ENCODE data around the gene IL1RL1. TPM values are rescaled to one million over a fixed set of nuclear protein-coding genes. Genes with fewer than 3 reads are reported as not detected.
A peak's percentile ranks its signal among the peaks of the same experiment; 100 is the strongest.

IL1RL1 gene
- total RNA-seq, 1 donor from 2014 or later = 65.8 TPM

- Histone ChIP-seq H3K36me3 (ENCODE audit: control insufficient read depth, insufficient read depth, low read length) (no peaks in the 10 kb centered on the region), H3K4me3 (ENCODE audit: low read depth, low read length) (no peak overlapping the region), H3K27me3 (ENCODE audit: control insufficient read depth, insufficient read depth, low read length) (no peaks in the 10 kb centered on the region)
- FAIRE-seq (no peak), DNase-seq (ENCODE audit: low read depth) (no peak)
- no peak for TF ChIP-seq CTCF (IDR thresholded peaks at IDR 0.05; ENCODE audit: insufficient read depth, low read length, severe bottlenecking)
Observed at GRCh38 chr2:102366406-102367112, 55.2 kb downstream of the IL1RL1 start.

GRCh38 chr2:102367331-102367971 lies 56.1 kb downstream of the IL1RL1 start:
- Histone ChIP-seq H3K36me3 (ENCODE audit: control insufficient read depth, insufficient read depth, low read length) (no peaks in the 10 kb centered on the region), H3K27me3 (ENCODE audit: control insufficient read depth, insufficient read depth, low read length) (no peaks in the 10 kb centered on the region), H3K4me3 (ENCODE audit: low read depth, low read length) (no peak overlapping the region)
- TF ChIP-seq CTCF (IDR thresholded peaks at IDR 0.05; ENCODE audit: insufficient read depth, low read length, severe bottlenecking) = no peak
- DNase-seq (ENCODE audit: low read depth) = no peak
- no peak for FAIRE-seq

GRCh38 chr2:102368461-102369109 lies 57.2 kb downstream of the IL1RL1 start:
- H3K27me3 ChIP-seq (ENCODE audit: control insufficient read depth, insufficient read depth, low read length) = no peaks in the 10 kb centered on the region
- no peaks in the 10 kb centered on the region for H3K36me3 ChIP-seq (ENCODE audit: control insufficient read depth, insufficient read depth, low read length)
- no peak for DNase-seq (ENCODE audit: low read depth)
- no peak for TF ChIP-seq CTCF (IDR thresholded peaks at IDR 0.05; ENCODE audit: insufficient read depth, low read length, severe bottlenecking)
- H3K4me3 ChIP-seq (ENCODE audit: low read depth, low read length) = no peak overlapping the region
- FAIRE-seq = no peak

- DNase-seq (ENCODE audit: low read depth) (no peak), FAIRE-seq (no peak)
- H3K27me3 ChIP-seq (ENCODE audit: control insufficient read depth, insufficient read depth, low read length) = no peaks in the 10 kb centered on the region
- no peaks in the 10 kb centered on the region for H3K36me3 ChIP-seq (ENCODE audit: control insufficient read depth, insufficient read depth, low read length)
- TF ChIP-seq CTCF (IDR thresholded peaks at IDR 0.05; ENCODE audit: insufficient read depth, low read length, severe bottlenecking) = no peak
- H3K4me3 ChIP-seq (ENCODE audit: low read depth, low read length) = no peak overlapping the region
Observed at GRCh38 chr2:102369866-102370265, 58.5 kb downstream of the IL1RL1 start.

GRCh38 chr2:102376052-102376591 lies 64.8 kb downstream of the IL1RL1 start:
- DNase-seq (ENCODE audit: low read depth) (peak; percentile 8), FAIRE-seq (no peak)
- no peak for TF ChIP-seq CTCF (IDR thresholded peaks at IDR 0.05; ENCODE audit: insufficient read depth, low read length, severe bottlenecking)

More at GRCh38 chr2:102376052-102376591, 64.8 kb downstream of the IL1RL1 start:
- no peak overlapping the region for H3K4me3 ChIP-seq (ENCODE audit: low read depth, low read length)
- H3K36me3 ChIP-seq (ENCODE audit: control insufficient read depth, insufficient read depth, low read length) = no peaks in the 10 kb centered on the region
- no peaks in the 10 kb centered on the region for H3K27me3 ChIP-seq (ENCODE audit: control insufficient read depth, insufficient read depth, low read length)
